Hepatocyte (in vitro differentiated cells): ENCODE measurements around the gene GRM4. TPM values are rescaled to one million over a fixed set of nuclear protein-coding genes. Genes with fewer than 3 reads are reported as not detected.

Experiments
- DNase-seq: peaks from one replicate; pipeline ENCODE4 v3.0.0-alpha.2; 2016; ENCODE audit warnings: low spot score
- H2AFZ ChIP-seq: fragments of 200-600 bp; sonication (generic); 2 replicates; pipeline ENCODE4 v1.6.0; 2016; ENCODE audit warnings: antibody characterized with exemption, mild to moderate bottlenecking
- H3K27ac ChIP-seq: fragments of 200-600 bp; sonication (generic); 2 replicates; pipeline ENCODE4 v1.5.1; 2016; ENCODE audit warnings: mild to moderate bottlenecking
- H3K27me3 ChIP-seq: fragments of 200-600 bp; sonication (generic); 2 replicates; pipeline ENCODE4 v1.6.1; 2016
- H3K36me3 ChIP-seq: fragments of 200-600 bp; sonication (generic); replicated peaks from 2 replicates; pipeline ENCODE4 v1.5.1; 2016; ENCODE audit warnings: low read depth; ENCODE audit not compliant: insufficient read depth
- H3K4me1 ChIP-seq: fragments of 200-600 bp; sonication (generic); 2 replicates; pipeline ENCODE4 v1.5.1; 2016; ENCODE audit warnings: mild to moderate bottlenecking, moderate library complexity; ENCODE audit not compliant: insufficient read depth
- H3K4me2 ChIP-seq: fragments of 200-600 bp; sonication (generic); 2 replicates; pipeline ENCODE4 v1.6.0; 2016
- H3K4me3 ChIP-seq: fragments of 200-600 bp; sonication (generic); 2 replicates; pipeline ENCODE4 v1.5.1; 2016; ENCODE audit warnings: mild to moderate bottlenecking
- H3K79me2 ChIP-seq: fragments of 200-600 bp; sonication (generic); 2 replicates; pipeline ENCODE4 v1.6.0; 2017; ENCODE audit warnings: mild to moderate bottlenecking
- H3K9me2 ChIP-seq: fragments of 200-600 bp; sonication (generic); replicated peaks from 2 replicates; pipeline ENCODE4 v1.6.0; 2017; ENCODE audit warnings: mild to moderate bottlenecking; ENCODE audit not compliant: insufficient read depth
- H3K9me3 ChIP-seq: fragments of 200-600 bp; sonication (generic); 2 replicates; pipeline ENCODE4 v1.5.1; 2016; ENCODE audit warnings: low read depth, mild to moderate bottlenecking
- H4K20me1 ChIP-seq: fragments of 200-600 bp; sonication (generic); 2 replicates; pipeline ENCODE4 v1.6.0; 2016; ENCODE audit warnings: mild to moderate bottlenecking; ENCODE audit not compliant: insufficient read depth, poor library complexity, severe bottlenecking
- EZH2 ChIP-seq: fragments of 200-600 bp; sonication (generic); IDR thresholded peaks from 2 replicates; pipeline ENCODE4 v1.6.1; 2016; ENCODE audit warnings: antibody characterized with exemption, mild to moderate bottlenecking, borderline replicate concordance
- EZH2phosphoT487 ChIP-seq: fragments of 200-600 bp; sonication (generic); IDR thresholded peaks from one replicate; pipeline ENCODE4 v1.6.1; 2018; ENCODE audit warnings: antibody characterized with exemption, mild to moderate bottlenecking, low read depth, moderate library complexity; ENCODE audit not compliant: unreplicated experiment, severe bottlenecking
- WGBS: methylation state at CpG from one replicate; pipeline ENCODE4 v1.1.6; 2016; ENCODE audit warnings: low lambda C conversion rate; ENCODE audit errors: missing lambda C conversion rate; 5-methylcytosine and 5-hydroxymethylcytosine counted together
- polyA plus RNA-seq: library from polyadenylated mRNA; unstranded; fragments of >200 nt; fragmentation: Nextera tagmentation; extraction: Ambion mirVana; gene quantifications from 2 replicates; pipeline ENCODE4 v1.2.1, GENCODE V29; 2016
- total RNA-seq: library from RNA; depleted of rRNA; stranded (reverse); fragments of >200 nt; gene quantifications from 2 replicates; pipeline ENCODE4 v1.2.3, GENCODE V29; 2014
- TF ChIP-seq, protein P1 (sequence below): fragments of 200-600 bp; sonication (generic); IDR thresholded peaks from 2 replicates; pipeline ENCODE4 v1.5.1; 2016; ENCODE audit warnings: antibody characterized with exemption, mild to moderate bottlenecking; ENCODE audit not compliant: poor library complexity

GRM4 gene
- total and polyA plus RNA-seq, 2 experiments from 2014 or later = 0.03 TPM; not detected in 1

DNA sequence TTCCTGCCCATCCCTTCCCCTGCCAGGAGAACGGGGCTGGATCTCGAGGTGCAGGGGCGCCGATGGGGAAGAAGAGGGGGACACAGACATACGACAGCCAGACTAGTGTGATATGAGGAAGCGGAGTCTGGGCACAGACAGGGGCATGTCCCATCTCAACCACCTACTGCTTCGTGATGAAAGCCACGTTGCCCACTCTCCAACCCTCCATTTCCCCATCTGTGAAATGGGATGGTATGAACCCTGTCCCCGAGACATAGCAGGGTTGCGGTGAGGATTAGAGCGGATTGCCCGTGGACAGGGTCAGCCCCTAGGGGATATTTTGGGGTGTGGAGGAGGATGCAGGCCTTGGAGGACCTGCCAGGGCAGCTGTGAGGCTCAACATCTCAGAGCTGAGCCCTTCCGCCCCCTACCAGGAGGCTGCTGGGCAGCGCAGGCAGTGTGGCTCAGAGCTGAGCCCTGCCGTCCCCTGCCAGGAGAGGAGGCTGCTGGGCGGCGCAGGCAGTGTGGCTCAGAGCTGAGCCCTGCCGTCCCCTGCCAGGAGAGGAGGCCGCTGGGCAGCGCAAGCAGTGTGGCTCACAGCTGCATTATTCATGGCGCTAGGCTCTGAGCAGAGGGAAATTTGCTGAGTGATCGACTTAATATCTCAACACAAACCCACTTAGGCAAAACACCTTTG, 71.7 kb downstream of the GRM4 start:
- no peaks in the 10 kb centered on the region for H3K36me3 ChIP-seq
- no peaks in the 10 kb centered on the region for H4K20me1 ChIP-seq
- H3K27ac ChIP-seq = no peak overlapping the region
- 76% methylated on average over 22 of the region's 22 CpGs for WGBS
- H3K4me1 ChIP-seq = no peaks in the 10 kb centered on the region
- no peak overlapping the region for H2AFZ ChIP-seq
- no peaks in the 10 kb centered on the region for H3K9me3 ChIP-seq
- H3K27me3 ChIP-seq = no peaks in the 10 kb centered on the region
- no peak overlapping the region for H3K4me2 ChIP-seq
- no peaks in the 10 kb centered on the region for H3K79me2 ChIP-seq
- TF ChIP-seq EZH2phosphoT487 (no peak), EZH2 (no peak)
- TF ChIP-seq, protein P1, sequence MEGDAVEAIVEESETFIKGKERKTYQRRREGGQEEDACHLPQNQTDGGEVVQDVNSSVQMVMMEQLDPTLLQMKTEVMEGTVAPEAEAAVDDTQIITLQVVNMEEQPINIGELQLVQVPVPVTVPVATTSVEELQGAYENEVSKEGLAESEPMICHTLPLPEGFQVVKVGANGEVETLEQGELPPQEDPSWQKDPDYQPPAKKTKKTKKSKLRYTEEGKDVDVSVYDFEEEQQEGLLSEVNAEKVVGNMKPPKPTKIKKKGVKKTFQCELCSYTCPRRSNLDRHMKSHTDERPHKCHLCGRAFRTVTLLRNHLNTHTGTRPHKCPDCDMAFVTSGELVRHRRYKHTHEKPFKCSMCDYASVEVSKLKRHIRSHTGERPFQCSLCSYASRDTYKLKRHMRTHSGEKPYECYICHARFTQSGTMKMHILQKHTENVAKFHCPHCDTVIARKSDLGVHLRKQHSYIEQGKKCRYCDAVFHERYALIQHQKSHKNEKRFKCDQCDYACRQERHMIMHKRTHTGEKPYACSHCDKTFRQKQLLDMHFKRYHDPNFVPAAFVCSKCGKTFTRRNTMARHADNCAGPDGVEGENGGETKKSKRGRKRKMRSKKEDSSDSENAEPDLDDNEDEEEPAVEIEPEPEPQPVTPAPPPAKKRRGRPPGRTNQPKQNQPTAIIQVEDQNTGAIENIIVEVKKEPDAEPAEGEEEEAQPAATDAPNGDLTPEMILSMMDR = no peak
- no peaks in the 10 kb centered on the region for H3K9me2 ChIP-seq
- no peak overlapping the region for H3K4me3 ChIP-seq
- no peak for DNase-seq

DNA sequence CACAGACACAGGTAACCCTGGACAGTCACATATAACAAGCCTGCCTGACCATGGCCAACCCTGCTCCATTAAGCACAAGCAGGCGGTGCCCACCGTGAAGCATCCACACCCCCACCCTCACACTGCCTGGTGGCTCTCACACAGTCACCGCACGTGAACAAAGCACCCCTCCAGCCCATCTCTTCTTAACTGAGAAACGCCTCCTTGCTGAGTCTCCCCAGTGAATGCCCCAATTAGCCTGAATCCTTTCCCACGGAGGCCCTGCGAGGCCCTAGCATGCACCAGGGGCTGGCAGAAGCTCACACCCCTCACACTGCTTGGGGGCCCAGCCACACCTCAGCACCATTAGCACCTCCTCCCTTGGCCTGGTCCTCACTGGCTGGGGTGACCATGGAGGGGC, 72.3 kb downstream of the GRM4 start:
- no peaks in the 10 kb centered on the region for H3K36me3 ChIP-seq
- H3K27ac ChIP-seq = no peak overlapping the region
- no peaks in the 10 kb centered on the region for H4K20me1 ChIP-seq
- no peaks in the 10 kb centered on the region for H3K27me3 ChIP-seq
- TF ChIP-seq EZH2phosphoT487 (no peak), EZH2 (no peak)
- TF ChIP-seq, protein P1 = no peak
- WGBS = 82% methylated on average over 7 of the region's 7 CpGs
- no peaks in the 10 kb centered on the region for H3K79me2 ChIP-seq
- H3K4me2 ChIP-seq = no peak overlapping the region
- DNase-seq = no peak
- H3K9me3 ChIP-seq = no peaks in the 10 kb centered on the region
- H3K9me2 ChIP-seq = no peaks in the 10 kb centered on the region
- no peak overlapping the region for H3K4me3 ChIP-seq
- no peak overlapping the region for H2AFZ ChIP-seq
- H3K4me1 ChIP-seq = no peaks in the 10 kb centered on the region

DNA sequence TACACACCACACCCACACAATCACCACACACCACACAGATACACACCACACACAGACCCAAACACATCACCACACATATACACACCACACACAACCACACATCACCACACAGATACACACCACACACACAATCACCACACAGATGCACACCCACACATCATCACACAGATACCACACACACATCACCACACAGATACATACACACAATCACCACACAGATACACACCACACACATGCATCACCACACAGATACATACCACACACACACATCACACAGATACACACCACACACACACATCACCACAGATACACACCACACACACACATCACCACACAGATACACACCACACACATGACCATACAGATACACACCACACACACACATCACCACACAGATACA, 73.2 kb downstream of the GRM4 start:
- no peak for DNase-seq
- TF ChIP-seq EZH2 (no peak), EZH2phosphoT487 (no peak)
- TF ChIP-seq, protein P1 = no peak
- no peak overlapping the region for H3K4me2 ChIP-seq
- no peaks in the 10 kb centered on the region for H3K79me2 ChIP-seq
- H3K36me3 ChIP-seq = no peaks in the 10 kb centered on the region
- H3K27me3 ChIP-seq = peaks cover 3% of the 10 kb centered on the region
- H3K9me2 ChIP-seq = no peaks in the 10 kb centered on the region
- no peak overlapping the region for H3K27ac ChIP-seq
- H3K9me3 ChIP-seq = no peaks in the 10 kb centered on the region
- H3K4me3 ChIP-seq = no peak overlapping the region
- H2AFZ ChIP-seq = no peak overlapping the region
- no peaks in the 10 kb centered on the region for H4K20me1 ChIP-seq
- H3K4me1 ChIP-seq = no peaks in the 10 kb centered on the region

GRCh38 chr6:34071884-34072379, 74.0 kb downstream of the GRM4 start:
- Histone ChIP-seq H3K4me2 (no peak overlapping the region), H3K4me1 (no peaks in the 10 kb centered on the region), H4K20me1 (no peaks in the 10 kb centered on the region), H3K36me3 (no peaks in the 10 kb centered on the region), H3K4me3 (no peak overlapping the region), H2AFZ (no peak overlapping the region), H3K9me2 (no peaks in the 10 kb centered on the region), H3K27ac (no peak overlapping the region), H3K79me2 (no peaks in the 10 kb centered on the region), H3K9me3 (no peaks in the 10 kb centered on the region), H3K27me3 (peaks cover 5% of the 10 kb centered on the region)
- DNase-seq = no peak
- TF ChIP-seq, protein P1 = no peak
- TF ChIP-seq EZH2 = no peak
- no peak for TF ChIP-seq EZH2phosphoT487
- 85% methylated on average over 1 of the region's 1 CpG for WGBS
